SK-N-SH (cell line): Measurements from ENCODE around the gene KNOP1. TPM values are rescaled to one million over a fixed set of nuclear protein-coding genes. Genes with fewer than 3 reads are reported as not detected.

Experiments
- CTCF ChIA-PET: fragments of 300-600, 350-600 bp; formaldehyde crosslinking; extraction: SDS; loops from one replicate; lab custom pipeline; 2021; lab: Yijun Ruan, JAX
- POLR2A ChIA-PET: fragments of 350-600 bp; sonication (Branson Sonifier 250); formaldehyde crosslinking; extraction: SDS; loops from one replicate; lab custom pipeline; 2020; ENCODE audit warnings: antibody characterized with exemption, inconsistent platforms; lab: Yijun Ruan, JAX
- DNase-seq: peaks from one replicate; pipeline ENCODE4 v3.0.0; 2012
- H2AFZ ChIP-seq: fragments of 200-600 bp; sonication (generic); 2 replicates; pipeline ENCODE4 v1.8.1; 2016; ENCODE audit warnings: antibody characterized with exemption, mild to moderate bottlenecking, low read depth
- H3F3A ChIP-seq: fragments of 200-600 bp; sonication (generic); replicated peaks from 2 replicates; pipeline ENCODE3; 2016; ENCODE audit warnings: antibody characterized with exemption, mild to moderate bottlenecking; ENCODE audit not compliant: insufficient read depth
- H3K27ac ChIP-seq, 2 experiments: fragments of 200-500 bp in 1 of 2; fragments of 200-600 bp in 1 of 2; sonication (Bioruptor generic) in 1 of 2; sonication (generic), shearing (Covaris generic) in 1 of 2; 2 replicates each; pipeline versions ENCODE4 v1.5.1 to v1.6.1; 2014 to 2016; ENCODE audit warnings: low read depth in 2 of 2, inconsistent platforms in 1 of 2, low read length in 1 of 2, mild to moderate bottlenecking in 1 of 2, mixed read lengths in 1 of 2
- H3K27me3 ChIP-seq: fragments of 200-600 bp; sonication (generic), shearing (Covaris generic); 2 replicates; pipeline ENCODE4 v1.6.1; 2016; ENCODE audit warnings: mixed run types; ENCODE audit not compliant: insufficient read depth
- H3K36me3 ChIP-seq, 2 experiments: fragments of 200-500 bp in 1 of 2; fragments of 200-600 bp in 1 of 2; sonication (Bioruptor generic) in 1 of 2; sonication (generic) in 1 of 2; replicated peaks in 1 of 2; 2 replicates each; pipeline versions ENCODE3 to v1.5.1; 2014 to 2016; ENCODE audit warnings: low read length in 1 of 2, mild to moderate bottlenecking in 1 of 2; ENCODE audit not compliant: insufficient read depth in 2 of 2, control insufficient read depth in 1 of 2
- H3K4me1 ChIP-seq, 2 experiments: fragments of 200-500 bp in 1 of 2; fragments of 200-600 bp in 1 of 2; sonication (Bioruptor generic) in 1 of 2; sonication (generic), shearing (Covaris generic) in 1 of 2; 2 replicates each; pipeline versions ENCODE4 v1.5.1 to v1.6.1; 2014 to 2016; ENCODE audit warnings: low read depth in 1 of 2, low read length in 1 of 2, mixed run types in 1 of 2; ENCODE audit not compliant: insufficient read depth in 2 of 2, control insufficient read depth in 1 of 2
- H3K4me2 ChIP-seq: fragments of 200-600 bp; sonication (generic), shearing (Covaris generic); 2 replicates; pipeline ENCODE4 v1.6.1; 2017; ENCODE audit warnings: mixed run types
- H3K4me3 ChIP-seq, 2 experiments: fragments of 200-500 bp in 1 of 2; fragments of 200-600 bp in 1 of 2; sonication (Bioruptor generic) in 1 of 2; sonication (generic), shearing (Covaris generic) in 1 of 2; 2 replicates each; pipeline versions ENCODE4 v1.5.1 to v1.8.1; 2014 to 2016; ENCODE audit warnings: low read depth in 2 of 2, inconsistent platforms in 1 of 2, low read length in 1 of 2, mild to moderate bottlenecking in 1 of 2, mixed read lengths in 1 of 2, moderate library complexity in 1 of 2
- H3K79me2 ChIP-seq: fragments of 200-600 bp; sonication (generic); 2 replicates; pipeline ENCODE4 v1.8.1; 2017; ENCODE audit warnings: mild to moderate bottlenecking; ENCODE audit not compliant: insufficient read depth
- H3K9ac ChIP-seq: fragments of 200-600 bp; sonication (generic); 2 replicates; pipeline ENCODE4 v1.6.1; 2017; ENCODE audit warnings: mixed run types
- H3K9me2 ChIP-seq: fragments of 200-600 bp; sonication (generic); 2 replicates; pipeline ENCODE4 v1.6.1; 2017; ENCODE audit warnings: mixed run types
- H3K9me3 ChIP-seq: fragments of 200-600 bp; sonication (generic); 2 replicates; pipeline ENCODE4 v1.6.1; 2017; ENCODE audit warnings: mixed run types, mild to moderate bottlenecking, moderate library complexity
- H4K20me1 ChIP-seq: fragments of 200-600 bp; sonication (generic); 2 replicates; pipeline ENCODE4 v1.6.1; 2017; ENCODE audit warnings: mild to moderate bottlenecking, mixed run types; ENCODE audit not compliant: insufficient read depth
- GATA2 ChIP-seq: sonication (generic); formaldehyde crosslinking; IDR thresholded peaks from 2 replicates; pipeline ENCODE4 v1.5.0; 2020; ENCODE audit warnings: mild to moderate bottlenecking, missing genetic modification reagents
- NFIC ChIP-seq: IDR thresholded peaks from 2 replicates; pipeline ENCODE4 v1.4.0; 2012; ENCODE audit warnings: borderline replicate concordance
- RXRA ChIP-seq: IDR thresholded peaks from 2 replicates; pipeline ENCODE4 v1.4.0; 2012; ENCODE audit warnings: low read depth, mild to moderate bottlenecking, borderline replicate concordance
- TEAD4 ChIP-seq: IDR thresholded peaks from 2 replicates; pipeline ENCODE4 v1.4.0; 2012; ENCODE audit warnings: mild to moderate bottlenecking, borderline replicate concordance; ENCODE audit not compliant: insufficient read depth
- WGBS: methylation state at CpG from one replicate; pipeline ENCODE4 v1.1.6; 2017; ENCODE audit warnings: low lambda C conversion rate; 5-methylcytosine and 5-hydroxymethylcytosine counted together
- polyA plus RNA-seq, 3 experiments: library from polyadenylated mRNA; depleted of rRNA; stranded (reverse); fragments of >200 nt; gene quantifications; 2 replicates each; pipeline ENCODE4 v1.2.3, GENCODE V29; 2012
- TF ChIP-seq, protein P1 (sequence below): IDR thresholded peaks from 2 replicates; pipeline ENCODE4 v1.4.0; 2012; ENCODE audit warnings: low read depth
- TF ChIP-seq, protein P2 (sequence below): fragments of 150-350 bp; IDR thresholded peaks from 2 replicates; pipeline ENCODE4 v1.6.1; 2016; ENCODE audit warnings: mild to moderate bottlenecking, low read depth, low read length
- TF ChIP-seq, protein P3 (sequence below): IDR thresholded peaks from 2 replicates; pipeline ENCODE4 v1.4.0; 2012; ENCODE audit warnings: low read depth, borderline replicate concordance
- TF ChIP-seq, protein P4 (sequence below): fragments of 150-350 bp; IDR thresholded peaks from 2 replicates; pipeline ENCODE4 v1.6.1; 2017; ENCODE audit warnings: antibody characterized with exemption, low read length, low read depth, borderline replicate concordance
- TF ChIP-seq, protein P5 (sequence below): IDR thresholded peaks from 2 replicates; pipeline ENCODE4; 2012

Gene KNOP1
- polyA plus RNA-seq, 1 of the 3 experiments (the other 2 are of a cell fraction): 13.2 TPM

DNA sequence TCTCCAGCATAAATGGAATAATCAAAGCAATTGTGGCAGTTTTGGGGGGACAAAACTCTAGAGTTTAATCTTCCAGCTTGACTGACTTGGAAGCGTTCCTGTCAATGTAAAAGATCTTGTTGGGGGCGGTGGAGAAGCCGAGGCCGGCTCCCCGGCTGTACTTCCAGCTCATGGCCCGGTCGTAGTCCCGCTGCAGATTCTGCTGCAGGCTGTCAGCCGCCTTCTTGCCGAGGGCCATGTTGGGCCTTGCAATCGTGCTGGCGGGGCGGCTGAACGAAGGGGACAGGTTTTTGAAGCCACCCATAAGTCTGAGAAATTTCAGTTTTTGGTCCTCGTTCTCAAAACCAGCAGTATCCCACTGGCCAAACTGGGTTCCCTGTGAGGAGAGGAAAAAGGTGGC lies 11.2 kb downstream of the KNOP1 start:
- Histone ChIP-seq H3K9ac (no peak overlapping the region), H3K4me3 (no peak overlapping the region), H3F3A (peaks cover 11% of the 10 kb centered on the region), H2AFZ (no peak overlapping the region), H4K20me1 (peaks cover 10% of the 10 kb centered on the region; the same call in 1 of the 2 replicates), H3K4me2 (no peak overlapping the region), H3K4me1 (peaks cover 0 to 7% of the 10 kb centered on the region in 2 experiments; a peak in 2 of 4 replicates), H3K27me3 (no peaks in the 10 kb centered on the region), H3K9me3 (no peaks in the 10 kb centered on the region), H3K9me2 (no peaks in the 10 kb centered on the region), H3K36me3 (peaks cover 44 to 77% of the 10 kb centered on the region in 2 experiments), H3K27ac (no peak overlapping the region), H3K79me2 (peaks cover 25% of the 10 kb centered on the region; the same call in 1 of the 2 replicates)
- TF ChIP-seq NFIC: no peak
- ChIA-PET CTCF (no interaction called here), POLR2A (interaction anchor here (1.0 kb wide), 1 partner anchor 11 kb away, joined by 5 read pairs; the partner anchor contains the start of genes IQCK and KNOP1)
- DNase-seq: no peak
- WGBS: 97% methylated on average over 15 of the region's 15 CpGs

DNA sequence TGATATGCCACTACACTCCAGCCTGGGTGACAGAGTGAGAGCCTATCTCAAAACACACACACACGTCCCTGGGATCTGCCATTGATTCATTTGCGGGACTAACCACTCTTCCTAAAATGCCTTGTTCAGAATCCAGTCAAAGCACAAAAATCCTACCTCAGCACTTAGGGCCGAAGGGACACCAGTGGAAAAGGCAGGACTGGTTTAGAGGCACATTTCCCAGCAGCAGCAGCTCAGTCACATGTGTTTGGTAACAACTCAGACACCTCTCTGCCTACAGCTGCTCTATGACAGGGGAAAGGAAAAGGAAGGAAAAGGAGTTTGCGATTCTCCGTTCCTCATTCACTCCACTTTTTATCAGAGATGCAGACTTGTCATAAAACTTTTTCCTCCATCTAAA lies 12.2 kb downstream of the KNOP1 start:
- Histone ChIP-seq H3K27me3 (no peaks in the 10 kb centered on the region), H3K9ac (no peak overlapping the region), H3K36me3 (peaks cover 46 to 67% of the 10 kb centered on the region in 2 experiments), H3F3A (peaks cover 21% of the 10 kb centered on the region), H3K4me1 (peaks cover 0 to 9% of the 10 kb centered on the region in 2 experiments; a peak in 3 of 4 replicates), H3K4me3 (no peak overlapping the region), H4K20me1 (peaks cover 10% of the 10 kb centered on the region), H2AFZ (no peak overlapping the region), H3K79me2 (peaks cover 17% of the 10 kb centered on the region; the same call in 1 of the 2 replicates), H3K9me3 (no peaks in the 10 kb centered on the region), H3K9me2 (no peaks in the 10 kb centered on the region), H3K27ac (no peak overlapping the region), H3K4me2 (no peak overlapping the region)
- WGBS: 89% methylated on average over 5 of the region's 5 CpGs
- CTCF ChIA-PET: no interaction called here
- TF ChIP-seq, protein P1, sequence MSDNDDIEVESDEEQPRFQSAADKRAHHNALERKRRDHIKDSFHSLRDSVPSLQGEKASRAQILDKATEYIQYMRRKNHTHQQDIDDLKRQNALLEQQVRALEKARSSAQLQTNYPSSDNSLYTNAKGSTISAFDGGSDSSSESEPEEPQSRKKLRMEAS: no peak
- TF ChIP-seq TEAD4 (no peak), RXRA (no peak), GATA2 (CRISPR knock-in tag) (no peak)
- TF ChIP-seq, protein P2, sequence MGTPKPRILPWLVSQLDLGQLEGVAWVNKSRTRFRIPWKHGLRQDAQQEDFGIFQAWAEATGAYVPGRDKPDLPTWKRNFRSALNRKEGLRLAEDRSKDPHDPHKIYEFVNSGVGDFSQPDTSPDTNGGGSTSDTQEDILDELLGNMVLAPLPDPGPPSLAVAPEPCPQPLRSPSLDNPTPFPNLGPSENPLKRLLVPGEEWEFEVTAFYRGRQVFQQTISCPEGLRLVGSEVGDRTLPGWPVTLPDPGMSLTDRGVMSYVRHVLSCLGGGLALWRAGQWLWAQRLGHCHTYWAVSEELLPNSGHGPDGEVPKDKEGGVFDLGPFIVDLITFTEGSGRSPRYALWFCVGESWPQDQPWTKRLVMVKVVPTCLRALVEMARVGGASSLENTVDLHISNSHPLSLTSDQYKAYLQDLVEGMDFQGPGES: no peak
- TF ChIP-seq, protein P3, sequence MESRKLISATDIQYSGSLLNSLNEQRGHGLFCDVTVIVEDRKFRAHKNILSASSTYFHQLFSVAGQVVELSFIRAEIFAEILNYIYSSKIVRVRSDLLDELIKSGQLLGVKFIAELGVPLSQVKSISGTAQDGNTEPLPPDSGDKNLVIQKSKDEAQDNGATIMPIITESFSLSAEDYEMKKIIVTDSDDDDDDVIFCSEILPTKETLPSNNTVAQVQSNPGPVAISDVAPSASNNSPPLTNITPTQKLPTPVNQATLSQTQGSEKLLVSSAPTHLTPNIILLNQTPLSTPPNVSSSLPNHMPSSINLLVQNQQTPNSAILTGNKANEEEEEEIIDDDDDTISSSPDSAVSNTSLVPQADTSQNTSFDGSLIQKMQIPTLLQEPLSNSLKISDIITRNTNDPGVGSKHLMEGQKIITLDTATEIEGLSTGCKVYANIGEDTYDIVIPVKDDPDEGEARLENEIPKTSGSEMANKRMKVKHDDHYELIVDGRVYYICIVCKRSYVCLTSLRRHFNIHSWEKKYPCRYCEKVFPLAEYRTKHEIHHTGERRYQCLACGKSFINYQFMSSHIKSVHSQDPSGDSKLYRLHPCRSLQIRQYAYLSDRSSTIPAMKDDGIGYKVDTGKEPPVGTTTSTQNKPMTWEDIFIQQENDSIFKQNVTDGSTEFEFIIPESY: no peak
- TF ChIP-seq, protein P4, sequence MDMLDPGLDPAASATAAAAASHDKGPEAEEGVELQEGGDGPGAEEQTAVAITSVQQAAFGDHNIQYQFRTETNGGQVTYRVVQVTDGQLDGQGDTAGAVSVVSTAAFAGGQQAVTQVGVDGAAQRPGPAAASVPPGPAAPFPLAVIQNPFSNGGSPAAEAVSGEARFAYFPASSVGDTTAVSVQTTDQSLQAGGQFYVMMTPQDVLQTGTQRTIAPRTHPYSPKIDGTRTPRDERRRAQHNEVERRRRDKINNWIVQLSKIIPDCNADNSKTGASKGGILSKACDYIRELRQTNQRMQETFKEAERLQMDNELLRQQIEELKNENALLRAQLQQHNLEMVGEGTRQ: no peak
- TF ChIP-seq, protein P5, sequence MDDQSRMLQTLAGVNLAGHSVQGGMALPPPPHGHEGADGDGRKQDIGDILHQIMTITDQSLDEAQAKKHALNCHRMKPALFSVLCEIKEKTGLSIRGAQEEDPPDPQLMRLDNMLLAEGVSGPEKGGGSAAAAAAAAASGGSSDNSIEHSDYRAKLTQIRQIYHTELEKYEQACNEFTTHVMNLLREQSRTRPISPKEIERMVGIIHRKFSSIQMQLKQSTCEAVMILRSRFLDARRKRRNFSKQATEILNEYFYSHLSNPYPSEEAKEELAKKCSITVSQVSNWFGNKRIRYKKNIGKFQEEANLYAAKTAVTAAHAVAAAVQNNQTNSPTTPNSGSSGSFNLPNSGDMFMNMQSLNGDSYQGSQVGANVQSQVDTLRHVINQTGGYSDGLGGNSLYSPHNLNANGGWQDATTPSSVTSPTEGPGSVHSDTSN: no peak
- POLR2A ChIA-PET: no interaction called here
- DNase-seq: no peak
